HEK293 (cell line): ENCODE data around the gene GLB1L.

ENCODE experiments used
- GLIS2 ChIP-seq: fragments of 450-650 bp; formaldehyde crosslinking; IDR thresholded peaks from 2 replicates; pipeline ENCODE4 v1.5.1; 2016; ENCODE audit warnings: missing biosample characterization, missing genetic modification characterization
- INSM2 ChIP-seq: fragments of 450-650 bp; formaldehyde crosslinking; IDR thresholded peaks from 2 replicates; pipeline ENCODE4 v1.5.1; 2016; ENCODE audit warnings: missing biosample characterization, missing genetic modification characterization
- KLF10 ChIP-seq: fragments of 450-650 bp; IDR thresholded peaks from 2 replicates; pipeline ENCODE4 v1.5.1; 2018; ENCODE audit warnings: missing biosample characterization, mild to moderate bottlenecking, missing genetic modification characterization
- REPIN1 ChIP-seq: fragments of 450-650 bp; formaldehyde crosslinking; IDR thresholded peaks from 2 replicates; pipeline ENCODE4 v1.5.1; 2017; ENCODE audit warnings: missing biosample characterization, missing genetic modification characterization, low read depth
- ZBTB17 ChIP-seq: fragments of 450-650 bp; formaldehyde crosslinking; IDR thresholded peaks from 2 replicates; pipeline ENCODE4 v1.5.1; 2016; ENCODE audit warnings: missing biosample characterization, missing genetic modification characterization
- ZNF114 ChIP-seq: fragments of 450-650 bp; formaldehyde crosslinking; IDR thresholded peaks from 2 replicates; pipeline ENCODE4 v1.5.0; 2017; ENCODE audit warnings: missing biosample characterization, missing genetic modification characterization
- ZNF121 ChIP-seq: fragments of 450-650 bp; formaldehyde crosslinking; IDR thresholded peaks from 2 replicates; pipeline ENCODE4 v1.5.1; 2016; ENCODE audit warnings: missing biosample characterization, missing genetic modification characterization
- ZNF16 ChIP-seq: fragments of 450-650 bp; formaldehyde crosslinking; IDR thresholded peaks from 2 replicates; pipeline ENCODE4 v1.5.1; 2016; ENCODE audit warnings: low read depth, missing biosample characterization, missing genetic modification characterization
- ZNF302 ChIP-seq: fragments of 450-650 bp; formaldehyde crosslinking; IDR thresholded peaks from 2 replicates; pipeline ENCODE4 v1.5.1; 2016; ENCODE audit warnings: missing biosample characterization, missing genetic modification characterization, low read depth
- ZNF404 ChIP-seq: fragments of 450-650 bp; formaldehyde crosslinking; IDR thresholded peaks from 2 replicates; pipeline ENCODE4 v1.5.1; 2017; ENCODE audit warnings: missing biosample characterization, missing genetic modification characterization
- ZNF488 ChIP-seq: fragments of 450-650 bp; formaldehyde crosslinking; IDR thresholded peaks from 2 replicates; pipeline ENCODE4 v1.5.1; 2016; ENCODE audit warnings: missing biosample characterization, missing genetic modification characterization
- ZNF555 ChIP-seq: fragments of 450-650 bp; formaldehyde crosslinking; conservative IDR thresholded peaks from 2 replicates; pipeline ENCODE4 v1.5.1; 2017; ENCODE audit warnings: missing biosample characterization, mild to moderate bottlenecking, missing genetic modification characterization, inconsistent platforms
- ZNF560 ChIP-seq: fragments of 450-650 bp; formaldehyde crosslinking; IDR thresholded peaks from 2 replicates; pipeline ENCODE4 v1.5.1; 2017; ENCODE audit warnings: missing biosample characterization, missing genetic modification characterization, borderline replicate concordance
- ZNF571 ChIP-seq: fragments of 450-650 bp; formaldehyde crosslinking; IDR thresholded peaks from 2 replicates; pipeline ENCODE4 v1.5.0; 2017; ENCODE audit warnings: missing biosample characterization, missing genetic modification characterization
- ZNF580 ChIP-seq: fragments of 450-650 bp; formaldehyde crosslinking; IDR thresholded peaks from 2 replicates; pipeline ENCODE4 v1.5.1; 2016; ENCODE audit warnings: missing biosample characterization, missing genetic modification characterization
- ZNF626 ChIP-seq: fragments of 450-650 bp; sonication (Bioruptor Pico); formaldehyde crosslinking; IDR thresholded peaks from 2 replicates; pipeline ENCODE4 v1.5.1; 2018; ENCODE audit warnings: missing biosample characterization, missing genetic modification characterization, inconsistent platforms
- ZNF629 ChIP-seq: fragments of 450-650 bp; formaldehyde crosslinking; IDR thresholded peaks from 2 replicates; pipeline ENCODE4 v1.5.1; 2017; ENCODE audit warnings: missing biosample characterization, missing genetic modification characterization
- ZNF645 ChIP-seq: fragments of 450-650 bp; formaldehyde crosslinking; IDR thresholded peaks from 2 replicates; pipeline ENCODE4; 2016; ENCODE audit warnings: missing biosample characterization, missing genetic modification characterization
- ZNF654 ChIP-seq: fragments of 450-650 bp; formaldehyde crosslinking; IDR thresholded peaks from 2 replicates; pipeline ENCODE4 v1.5.1; 2016; ENCODE audit warnings: low read depth, missing biosample characterization, missing genetic modification characterization
- ZNF785 ChIP-seq: fragments of 450-650 bp; formaldehyde crosslinking; IDR thresholded peaks from 2 replicates; pipeline ENCODE4 v1.5.1; 2016; ENCODE audit warnings: missing biosample characterization, missing genetic modification characterization
- TF ChIP-seq, protein P1 (sequence below): fragments of 450-650 bp; formaldehyde crosslinking; IDR thresholded peaks from 2 replicates; pipeline ENCODE4 v1.5.1; 2017; ENCODE audit warnings: missing biosample characterization, missing genetic modification characterization
- TF ChIP-seq, protein P2 (sequence below): fragments of 450-650 bp; formaldehyde crosslinking; IDR thresholded peaks from 2 replicates; pipeline ENCODE4 v1.5.1; 2016; ENCODE audit warnings: missing biosample characterization, missing genetic modification characterization, borderline replicate concordance
- TF ChIP-seq, protein P3 (sequence below): fragments of 450-650 bp; formaldehyde crosslinking; IDR thresholded peaks from 2 replicates; pipeline ENCODE4 v1.5.1; 2016; ENCODE audit warnings: missing biosample characterization, missing genetic modification characterization

The GLB1L gene

DNA sequence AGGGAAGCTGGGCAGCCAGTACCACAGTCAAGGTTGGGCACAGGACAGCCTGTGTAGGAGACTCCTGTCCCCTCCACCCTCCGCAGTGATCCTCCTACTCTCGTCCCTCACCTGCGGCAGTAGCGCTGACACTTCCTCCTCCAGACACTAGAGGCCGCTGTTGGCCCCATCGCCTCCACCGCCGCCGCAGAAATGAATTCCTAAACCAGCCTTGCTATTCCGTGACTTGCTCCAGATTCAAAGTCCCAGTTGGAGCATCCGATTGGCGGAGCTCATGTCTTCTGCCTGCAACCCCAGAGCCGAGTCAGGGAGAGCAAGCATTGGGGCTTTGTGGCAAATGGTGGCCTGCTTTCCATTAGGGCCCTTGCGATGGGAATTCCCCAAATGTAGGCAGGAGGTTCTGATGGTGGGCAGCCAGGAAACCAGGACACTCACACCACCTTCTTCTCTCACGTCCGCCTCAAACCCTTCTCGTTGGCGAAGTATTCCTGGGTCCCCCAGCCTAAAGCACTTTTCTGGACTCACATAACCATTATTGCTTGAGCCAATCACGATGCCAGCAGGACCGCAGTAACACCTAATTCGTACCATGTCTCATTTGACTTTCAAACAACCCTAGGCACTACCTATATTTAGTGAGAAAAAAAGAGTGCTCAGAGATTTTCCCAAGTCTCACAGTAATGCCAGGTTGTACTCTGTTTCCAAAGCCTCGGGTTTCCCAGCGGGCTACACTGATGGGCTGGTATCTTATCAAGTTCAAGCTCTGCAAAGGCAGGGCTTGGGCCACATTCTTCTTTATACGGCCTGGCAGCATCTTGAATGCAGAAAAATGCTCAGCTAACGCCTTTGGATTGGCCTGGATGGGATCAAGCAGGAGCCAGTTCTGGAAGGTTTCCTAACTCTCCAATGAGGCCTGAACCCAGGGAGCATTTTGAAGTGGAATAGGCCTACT lies 32.7 kb upstream of the GLB1L start (continued):
- no peak for TF ChIP-seq INSM2 (tag by site-specific recombination)
- no peak for TF ChIP-seq ZNF404 (tag by site-specific recombination)
- no peak for TF ChIP-seq ZNF645
- no peak for TF ChIP-seq ZNF560
- TF ChIP-seq KLF10 (tag by site-specific recombination): no peak
- TF ChIP-seq ZNF302: no peak
- TF ChIP-seq ZNF121 (tag by site-specific recombination): no peak
- no peak for TF ChIP-seq GLIS2 (tag by site-specific recombination)
- TF ChIP-seq ZNF488: no peak
- TF ChIP-seq ZNF114: no peak
- no peak for TF ChIP-seq ZNF785 (tag by site-specific recombination)
- TF ChIP-seq, protein P1, sequence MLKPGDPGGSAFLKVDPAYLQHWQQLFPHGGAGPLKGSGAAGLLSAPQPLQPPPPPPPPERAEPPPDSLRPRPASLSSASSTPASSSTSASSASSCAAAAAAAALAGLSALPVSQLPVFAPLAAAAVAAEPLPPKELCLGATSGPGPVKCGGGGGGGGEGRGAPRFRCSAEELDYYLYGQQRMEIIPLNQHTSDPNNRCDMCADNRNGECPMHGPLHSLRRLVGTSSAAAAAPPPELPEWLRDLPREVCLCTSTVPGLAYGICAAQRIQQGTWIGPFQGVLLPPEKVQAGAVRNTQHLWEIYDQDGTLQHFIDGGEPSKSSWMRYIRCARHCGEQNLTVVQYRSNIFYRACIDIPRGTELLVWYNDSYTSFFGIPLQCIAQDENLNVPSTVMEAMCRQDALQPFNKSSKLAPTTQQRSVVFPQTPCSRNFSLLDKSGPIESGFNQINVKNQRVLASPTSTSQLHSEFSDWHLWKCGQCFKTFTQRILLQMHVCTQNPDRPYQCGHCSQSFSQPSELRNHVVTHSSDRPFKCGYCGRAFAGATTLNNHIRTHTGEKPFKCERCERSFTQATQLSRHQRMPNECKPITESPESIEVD (tag by site-specific recombination): no peak
- TF ChIP-seq ZNF555 (tag by site-specific recombination): no peak
- no peak for TF ChIP-seq ZNF629 (tag by site-specific recombination)
- TF ChIP-seq, protein P2, sequence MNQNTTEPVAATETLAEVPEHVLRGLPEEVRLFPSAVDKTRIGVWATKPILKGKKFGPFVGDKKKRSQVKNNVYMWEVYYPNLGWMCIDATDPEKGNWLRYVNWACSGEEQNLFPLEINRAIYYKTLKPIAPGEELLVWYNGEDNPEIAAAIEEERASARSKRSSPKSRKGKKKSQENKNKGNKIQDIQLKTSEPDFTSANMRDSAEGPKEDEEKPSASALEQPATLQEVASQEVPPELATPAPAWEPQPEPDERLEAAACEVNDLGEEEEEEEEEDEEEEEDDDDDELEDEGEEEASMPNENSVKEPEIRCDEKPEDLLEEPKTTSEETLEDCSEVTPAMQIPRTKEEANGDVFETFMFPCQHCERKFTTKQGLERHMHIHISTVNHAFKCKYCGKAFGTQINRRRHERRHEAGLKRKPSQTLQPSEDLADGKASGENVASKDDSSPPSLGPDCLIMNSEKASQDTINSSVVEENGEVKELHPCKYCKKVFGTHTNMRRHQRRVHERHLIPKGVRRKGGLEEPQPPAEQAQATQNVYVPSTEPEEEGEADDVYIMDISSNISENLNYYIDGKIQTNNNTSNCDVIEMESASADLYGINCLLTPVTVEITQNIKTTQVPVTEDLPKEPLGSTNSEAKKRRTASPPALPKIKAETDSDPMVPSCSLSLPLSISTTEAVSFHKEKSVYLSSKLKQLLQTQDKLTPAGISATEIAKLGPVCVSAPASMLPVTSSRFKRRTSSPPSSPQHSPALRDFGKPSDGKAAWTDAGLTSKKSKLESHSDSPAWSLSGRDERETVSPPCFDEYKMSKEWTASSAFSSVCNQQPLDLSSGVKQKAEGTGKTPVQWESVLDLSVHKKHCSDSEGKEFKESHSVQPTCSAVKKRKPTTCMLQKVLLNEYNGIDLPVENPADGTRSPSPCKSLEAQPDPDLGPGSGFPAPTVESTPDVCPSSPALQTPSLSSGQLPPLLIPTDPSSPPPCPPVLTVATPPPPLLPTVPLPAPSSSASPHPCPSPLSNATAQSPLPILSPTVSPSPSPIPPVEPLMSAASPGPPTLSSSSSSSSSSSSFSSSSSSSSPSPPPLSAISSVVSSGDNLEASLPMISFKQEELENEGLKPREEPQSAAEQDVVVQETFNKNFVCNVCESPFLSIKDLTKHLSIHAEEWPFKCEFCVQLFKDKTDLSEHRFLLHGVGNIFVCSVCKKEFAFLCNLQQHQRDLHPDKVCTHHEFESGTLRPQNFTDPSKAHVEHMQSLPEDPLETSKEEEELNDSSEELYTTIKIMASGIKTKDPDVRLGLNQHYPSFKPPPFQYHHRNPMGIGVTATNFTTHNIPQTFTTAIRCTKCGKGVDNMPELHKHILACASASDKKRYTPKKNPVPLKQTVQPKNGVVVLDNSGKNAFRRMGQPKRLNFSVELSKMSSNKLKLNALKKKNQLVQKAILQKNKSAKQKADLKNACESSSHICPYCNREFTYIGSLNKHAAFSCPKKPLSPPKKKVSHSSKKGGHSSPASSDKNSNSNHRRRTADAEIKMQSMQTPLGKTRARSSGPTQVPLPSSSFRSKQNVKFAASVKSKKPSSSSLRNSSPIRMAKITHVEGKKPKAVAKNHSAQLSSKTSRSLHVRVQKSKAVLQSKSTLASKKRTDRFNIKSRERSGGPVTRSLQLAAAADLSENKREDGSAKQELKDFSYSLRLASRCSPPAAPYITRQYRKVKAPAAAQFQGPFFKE (tag by site-specific recombination): no peak
- TF ChIP-seq ZNF654 (tag by site-specific recombination): peak; percentile 58
- no peak for TF ChIP-seq ZNF571 (tag by site-specific recombination)
- TF ChIP-seq ZNF580 (tag by site-specific recombination): no peak
- TF ChIP-seq REPIN1 (tag by site-specific recombination): no peak
- TF ChIP-seq, protein P3, sequence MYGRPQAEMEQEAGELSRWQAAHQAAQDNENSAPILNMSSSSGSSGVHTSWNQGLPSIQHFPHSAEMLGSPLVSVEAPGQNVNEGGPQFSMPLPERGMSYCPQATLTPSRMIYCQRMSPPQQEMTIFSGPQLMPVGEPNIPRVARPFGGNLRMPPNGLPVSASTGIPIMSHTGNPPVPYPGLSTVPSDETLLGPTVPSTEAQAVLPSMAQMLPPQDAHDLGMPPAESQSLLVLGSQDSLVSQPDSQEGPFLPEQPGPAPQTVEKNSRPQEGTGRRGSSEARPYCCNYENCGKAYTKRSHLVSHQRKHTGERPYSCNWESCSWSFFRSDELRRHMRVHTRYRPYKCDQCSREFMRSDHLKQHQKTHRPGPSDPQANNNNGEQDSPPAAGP (tag by site-specific recombination): no peak
- no peak for TF ChIP-seq ZNF626 (tag by site-specific recombination)
- TF ChIP-seq ZBTB17 (tag by site-specific recombination): peak; percentile 82
- no peak for TF ChIP-seq ZNF16 (tag by site-specific recombination)
